T-cell (primary cell): ENCODE data around the gene MAP2K1. TPM values are rescaled to one million over a fixed set of nuclear protein-coding genes. Genes with fewer than 3 reads are reported as not detected.
"Not testable (repeated sequence)": the region's sequence is repeated elsewhere in the genome, so short reads cannot be mapped to it uniquely, and the experiment has no call there.

ENCODE experiments used
- ATAC-seq, 4 experiments: fragments of 200-7000 bp in 3 of 4; fragments of 150-1000 bp in 1 of 4; cut with Tn5 transposase; replicated peaks in 1 of 4; 1 replicate in 3 of 4; 2 replicates in 1 of 4; pipeline ENCODE4 v1.10.0; 2021; ENCODE audit warnings: moderate library complexity in 3 of 4, mild to moderate bottlenecking in 2 of 4, moderate number of reproducible peaks in 1 of 4
- CTCF ChIA-PET, 2 donors: fragments of 300-600 bp; sonication (Branson Sonifier 250); formaldehyde crosslinking; loops; one replicate each; lab custom pipeline; 2022; ENCODE audit warnings: antibody characterized with exemption in 2 of 2; lab: Charles Lee
- POLR2A ChIA-PET, 2 donors: fragments of 300-600 bp; sonication (Branson Sonifier 250); formaldehyde crosslinking; loops; one replicate each; lab custom pipeline; 2022; ENCODE audit warnings: antibody characterized with exemption in 2 of 2; lab: Charles Lee
- DNase-seq, 35 experiments: peaks; one replicate each; pipeline versions ENCODE4 v3.0.0 to v3.0.0-alpha.2; 2013 to 2023
- H3K27ac ChIP-seq: one replicate; pipeline ENCODE4 v1.5.1; 2013; ENCODE audit warnings: low read length
- H3K27me3 ChIP-seq, 2 experiments: replicated peaks in 1 of 2; 1 replicate in 1 of 2; 2 replicates in 1 of 2; pipeline versions ENCODE4 v1.6.1 to v1.7.0; 2013; ENCODE audit warnings: low read length in 1 of 2, mixed read lengths in 1 of 2; ENCODE audit not compliant: control insufficient read depth in 2 of 2, insufficient read depth in 2 of 2; ENCODE audit errors: extremely low read depth in 1 of 2
- H3K36me3 ChIP-seq, 2 donors: 1 replicate in 1 of 2; 2 replicates in 1 of 2; pipeline versions ENCODE4 v1.6.1 to v1.7.0; 2013; ENCODE audit warnings: low read length in 1 of 2; ENCODE audit not compliant: control insufficient read depth in 2 of 2, insufficient read depth in 1 of 2; ENCODE audit errors: extremely low read depth in 1 of 2
- H3K4me1 ChIP-seq, 2 experiments: 1 replicate in 1 of 2; 2 replicates in 1 of 2; pipeline versions ENCODE4 v1.6.1 to v1.7.0; 2013; ENCODE audit warnings: low read length in 2 of 2, mixed read lengths in 1 of 2; ENCODE audit not compliant: insufficient read depth in 2 of 2, control insufficient read depth in 1 of 2; ENCODE audit errors: extremely low read depth in 1 of 2
- H3K4me3 ChIP-seq, 2 donors: 1 replicate in 1 of 2; 2 replicates in 1 of 2; pipeline versions ENCODE4 v1.5.1 to v1.7.0; 2013; ENCODE audit warnings: mild to moderate bottlenecking in 2 of 2, low read length in 1 of 2, moderate library complexity in 1 of 2; ENCODE audit not compliant: control insufficient read depth in 1 of 2; ENCODE audit errors: extremely low read depth in 1 of 2
- H3K9me3 ChIP-seq: 2 replicates; pipeline ENCODE4 v1.7.0; 2013
- H3K27ac Mint-ChIP-seq, 2 donors: one replicate each; pipeline ENCODE4 v1.8.0; 2020 to 2021; ENCODE audit warnings: mild to moderate bottlenecking in 2 of 2, mixed read lengths in 2 of 2
- H3K27me3 Mint-ChIP-seq, 2 donors: one replicate each; pipeline ENCODE4 v1.8.0; 2021 to 2022; ENCODE audit warnings: mixed read lengths in 2 of 2
- H3K36me3 Mint-ChIP-seq: one replicate; pipeline ENCODE4 v1.8.0; 2021; ENCODE audit warnings: mixed read lengths
- H3K4me1 Mint-ChIP-seq, 3 donors: one replicate each; pipeline ENCODE4 v1.8.0; 2020 to 2022; ENCODE audit warnings: mixed read lengths in 3 of 3, mild to moderate bottlenecking in 1 of 3
- H3K4me3 Mint-ChIP-seq, 3 donors: one replicate each; pipeline ENCODE4 v1.8.0; 2020 to 2022; ENCODE audit warnings: mild to moderate bottlenecking in 3 of 3, mixed read lengths in 3 of 3, moderate library complexity in 3 of 3
- H3K9me3 Mint-ChIP-seq, 3 donors: one replicate each; pipeline ENCODE4 v1.8.0; 2020 to 2022; ENCODE audit warnings: mixed read lengths in 3 of 3
- WGBS: methylation state at CpG from one replicate; pipeline ENCODE4 v1.1.5; 2013; ENCODE audit warnings: missing lambda C conversion rate; ENCODE audit not compliant: insufficient coverage; 5-methylcytosine and 5-hydroxymethylcytosine counted together
- total RNA-seq, 35 experiments: library from RNA in 6 of 35; stranded (reverse) in 6 of 35; fragments of 120-200 nt in 1 of 35; gene quantifications; one replicate each; pipeline versions ENCODE4 v1.2.1 to v1.2.4 and lab custom pipeline; 2013 to 2026

Gene MAP2K1
- total RNA-seq, 5 donors from 2014 or later (not counting 1 experiment from before 2014, with no cell fraction given) = 38.7 to 62.8 (median 49.4) TPM

- ChIA-PET POLR2A (interaction anchor here in 1 of 2 donors (0.6 to 0.9 kb wide), 3 partner anchors 108 to 209 kb away, joined by 3 read pairs; no protein-coding TSS in a partner anchor), CTCF (interaction anchor here (0.6 to 3.6 kb wide), 6 partner anchors 13 to 988 kb away, joined by 4 to 40 read pairs (median 14); partner anchors contain the start of genes DIS3L (in 1 of the 2), MAP2K1 (in 1 of the 2) and TIPIN (in 1 of the 2))
- Mint-ChIP-seq H3K4me1 (peaks cover 55 to 59% (median 55%) of the 10 kb centered on the region in 3 donors), H3K36me3 (peaks cover 55% of the 10 kb centered on the region), H3K27ac (peak overlapping the region; percentile 94 to 97), H3K27me3 (no peaks in the 10 kb centered on the region), H3K4me3 (peak overlapping the region; percentile 93 to 97 (median 96)), H3K9me3 (no peaks in the 10 kb centered on the region)
- peak in 3 of 4 experiments; percentile 54 to 60 (median 55) for ATAC-seq
- Histone ChIP-seq H3K27ac (peak overlapping the region; percentile 89), H3K27me3 (no peaks in the 10 kb centered on the region), H3K9me3 (no peaks in the 10 kb centered on the region), H3K4me1 (peaks cover 7 to 29% of the 10 kb centered on the region in 2 experiments), H3K36me3 (peaks cover 0 to 76% of the 10 kb centered on the region in 2 donors), H3K4me3 (peak overlapping the region; percentile 82 to 94)
- peak in 6 of 35 experiments; percentile 1 to 16 (median 8) for DNase-seq
- WGBS = 13% methylated on average over 14 of the region's 17 CpGs
Observed at GRCh38 chr15:66496951-66497501, 110.3 kb downstream of the MAP2K1 start.

GRCh38 chr15:66497502-66498455 lies 111.1 kb downstream of the MAP2K1 start, which contains the start of gene SNAPC5:
Gene SNAPC5, minus strand, starts transcription at chr15:66497762. Its CDS starts 31 bp downstream, at chr15:66497731.
- Histone ChIP-seq H3K27ac (peak within 1 kb of the TSS; percentile 89), H3K27me3 (no peaks in the 10 kb centered on the region), H3K4me1 (peaks cover 13 to 33% of the 10 kb centered on the region in 2 experiments), H3K4me3 (peak within 1 kb of the TSS; percentile 82 to 94), H3K9me3 (no peaks in the 10 kb centered on the region), H3K36me3 (peaks cover 0 to 78% of the 10 kb centered on the region in 2 donors)
- DNase-seq = peak; percentile 94 to 99 (median 97)
- no peaks in the 10 kb centered on the region for H3K27me3 Mint-ChIP-seq
- ATAC-seq = peak; percentile 90 to 93 (median 92)
- WGBS = 5% methylated on average over 36 of the region's 43 CpGs
- peak within 1 kb of the TSS; percentile 94 to 97 for H3K27ac Mint-ChIP-seq
- peak within 1 kb of the TSS; percentile 93 to 97 (median 96) for H3K4me3 Mint-ChIP-seq
- ChIA-PET CTCF (interaction anchor here (0.6 to 3.6 kb wide), 18 partner anchors 8 to 990 kb away, joined by 3 to 40 read pairs (median 5); partner anchors contain the start of genes DIS3L (in 1 of the 2), MAP2K1 (in 1 of the 2) and TIPIN (in 1 of the 2)), POLR2A (interaction anchor here (0.5 to 0.9 kb wide), 3 partner anchors 109 to 210 kb away, joined by 3 read pairs; no protein-coding TSS in a partner anchor)
- H3K36me3 Mint-ChIP-seq = peaks cover 56% of the 10 kb centered on the region
- H3K9me3 Mint-ChIP-seq = no peaks in the 10 kb centered on the region
- peaks cover 62 to 66% (median 62%) of the 10 kb centered on the region in 3 donors for H3K4me1 Mint-ChIP-seq

GRCh38 chr15:66498501-66499386 lies 112.0 kb downstream of the MAP2K1 start:
- Histone ChIP-seq H3K4me1 (peaks cover 22 to 41% of the 10 kb centered on the region in 2 experiments), H3K36me3 (peaks cover 0 to 74% of the 10 kb centered on the region in 2 donors), H3K27me3 (no peaks in the 10 kb centered on the region), H3K9me3 (no peaks in the 10 kb centered on the region), H3K4me3 (no peak overlapping the region), H3K27ac (peak overlapping the region; percentile 89)
- peak in 5 of 35 experiments; percentile 7 to 65 (median 19) for DNase-seq
- H3K9me3 Mint-ChIP-seq = no peaks in the 10 kb centered on the region
- ChIA-PET POLR2A (interaction anchor here (0.5 to 0.7 kb wide), 4 partner anchors 12 to 894 kb away, joined by 3 to 7 read pairs (median 4); no protein-coding TSS in a partner anchor), CTCF (interaction anchor here (0.6 to 3.6 kb wide), 19 partner anchors 9 to 1790 kb away, joined by 3 to 40 read pairs (median 5); partner anchors contain the start of genes DIS3L (in 1 of the 2), MAP2K1 (in 1 of the 2) and TIPIN (in 1 of the 2))
- peak overlapping the region in 2 of 3 donors; percentile 96 to 97 for H3K4me3 Mint-ChIP-seq
- peak overlapping the region; percentile 73 to 97 for H3K27ac Mint-ChIP-seq
- 60% methylated on average over 1 of the region's 3 CpGs for WGBS
- peaks cover 71 to 75% (median 72%) of the 10 kb centered on the region in 3 donors for H3K4me1 Mint-ChIP-seq
- H3K27me3 Mint-ChIP-seq = no peaks in the 10 kb centered on the region
- peaks cover 51% of the 10 kb centered on the region for H3K36me3 Mint-ChIP-seq
- no peak for ATAC-seq

GRCh38 chr15:66500346-66500745 lies 113.6 kb downstream of the MAP2K1 start:
- CTCF ChIA-PET = interaction anchor here in 1 of 2 donors (1.8 to 3.6 kb wide), 2 partner anchors 29 to 99 kb away, joined by 6 to 40 read pairs; no protein-coding TSS in a partner anchor
- H3K4me1 Mint-ChIP-seq = peaks cover 68 to 74% (median 73%) of the 10 kb centered on the region in 3 donors
- H3K9me3 Mint-ChIP-seq, POLR2A ChIA-PET, ATAC-seq, H3K4me3 ChIP-seq, H3K9me3 ChIP-seq, H3K4me3 Mint-ChIP-seq, DNase-seq, H3K27me3 Mint-ChIP-seq, H3K27ac ChIP-seq, H3K27me3 ChIP-seq: not testable (repeated sequence)
- 87% methylated on average over 3 of the region's 7 CpGs for WGBS
- H3K4me1 ChIP-seq = peaks cover 26 to 45% of the 10 kb centered on the region in 2 experiments
- H3K36me3 ChIP-seq = peaks cover 0 to 58% of the 10 kb centered on the region in 2 donors
- H3K36me3 Mint-ChIP-seq = peaks cover 44% of the 10 kb centered on the region
- peak overlapping the region; percentile 28 to 31 for H3K27ac Mint-ChIP-seq

- DNase-seq = no peak
- POLR2A ChIA-PET = no interaction called here
- Mint-ChIP-seq H3K4me1 (peaks cover 65 to 68% (median 66%) of the 10 kb centered on the region in 3 donors), H3K36me3 (peaks cover 40% of the 10 kb centered on the region), H3K4me3 (peak overlapping the region; percentile 91 to 100 (median 99)), H3K27ac (peak overlapping the region; percentile 98), H3K9me3 (no peaks in the 10 kb centered on the region), H3K27me3 (no peaks in the 10 kb centered on the region)
- CTCF ChIA-PET = no interaction called here
- no peak for ATAC-seq
- H3K4me1 ChIP-seq = peaks cover 27 to 33% of the 10 kb centered on the region in 2 experiments
- H3K9me3 ChIP-seq = no peaks in the 10 kb centered on the region
- peak overlapping the region; percentile 36 for H3K27ac ChIP-seq
- no peak overlapping the region for H3K4me3 ChIP-seq
- H3K27me3 ChIP-seq = no peaks in the 10 kb centered on the region
- peaks cover 0 to 54% of the 10 kb centered on the region in 2 donors for H3K36me3 ChIP-seq
- 50% methylated on average over 8 of the region's 10 CpGs for WGBS
Observed at GRCh38 chr15:66502491-66502890, 115.8 kb downstream of the MAP2K1 start.
